DMS53 treated with DMSO at 0.1 percent for 48 hours (cell line): ENCODE results near the gene BEAN1.

Experiments
- DNase-seq: peaks from one replicate; lab custom pipeline; 2025; ENCODE audit not compliant: unreplicated experiment; lab: John Stamatoyannopoulos, UW

BEAN1 gene

GRCh38 chr16:66418165-66418962 is 8.7 kb upstream of the BEAN1 start:
- DNase-seq = no peak

GRCh38 chr16:66419527-66419926 is 7.6 kb upstream of the BEAN1 start:
- DNase-seq = no peak

- no peak for DNase-seq
These were observed 6.7 kb upstream of the BEAN1 start for GRCh38 chr16:66420396-66420795.

GRCh38 chr16:66421891-66422290 is 5.2 kb upstream of the BEAN1 start:
- DNase-seq = no peak

GRCh38 chr16:66422366-66422765 is 4.7 kb upstream of the BEAN1 start:
- DNase-seq = no peak

- no peak for DNase-seq
These were observed 3.9 kb upstream of the BEAN1 start for GRCh38 chr16:66423177-66423576.

GRCh38 chr16:66425651-66426050 is 1.4 kb upstream of the BEAN1 start:
- no peak for DNase-seq

GRCh38 chr16:66426112-66427035 is 721 bp upstream of the BEAN1 start:
- no peak for DNase-seq

- no peak for DNase-seq
These were observed 981 bp downstream of the BEAN1 start for GRCh38 chr16:66427871-66428681.

- DNase-seq = no peak
These were observed 1.7 kb downstream of the BEAN1 start for GRCh38 chr16:66428682-66429251.

GRCh38 chr16:66429290-66429962 is 2.3 kb downstream of the BEAN1 start:
- no peak for DNase-seq

GRCh38 chr16:66430214-66430613 is 3.1 kb downstream of the BEAN1 start:
- DNase-seq = no peak

GRCh38 chr16:66431760-66432159 is 4.7 kb downstream of the BEAN1 start:
- DNase-seq = no peak

- peak; percentile 6 for DNase-seq
These were observed 5.3 kb downstream of the BEAN1 start for GRCh38 chr16:66432429-66432828.

GRCh38 chr16:66434619-66435430 is 7.7 kb downstream of the BEAN1 start:
- no peak for DNase-seq

- no peak for DNase-seq
These were observed 8.8 kb downstream of the BEAN1 start for GRCh38 chr16:66435896-66436295.

GRCh38 chr16:66437391-66437945 is 10.4 kb downstream of the BEAN1 start:
- DNase-seq = no peak

GRCh38 chr16:66438536-66438935 is 11.4 kb downstream of the BEAN1 start:
- DNase-seq = no peak

- no peak for DNase-seq
These were observed 12.1 kb downstream of the BEAN1 start for GRCh38 chr16:66439051-66439730.
